GM12878 (cell line): ENCODE measurements around the gene NRM.

Experiments
- BRCA1 ChIP-seq: IDR thresholded peaks from 2 replicates; pipeline ENCODE4 v1.6.1; 2011; ENCODE audit warnings: low read depth, low read length, improper control_type of control experiment
- CTCF ChIP-seq, 3 experiments: IDR thresholded peaks in 2 of 3; conservative IDR thresholded peaks in 1 of 3; 2 replicates each; pipeline ENCODE4 v1.5.1; 2011; ENCODE audit warnings: low read depth in 3 of 3, low read length in 3 of 3, mild to moderate bottlenecking in 3 of 3, control low read depth in 2 of 3, moderate library complexity in 2 of 3, inconsistent platforms in 1 of 3, mixed read lengths in 1 of 3; ENCODE audit not compliant: control insufficient read depth in 2 of 3, insufficient read depth in 1 of 3; ENCODE audit errors: extremely low read depth in 1 of 3
- MAX ChIP-seq: IDR thresholded peaks from 2 replicates; pipeline ENCODE4 v1.6.1; 2012; ENCODE audit warnings: low read depth, low read length, improper control_type of control experiment
- NFIC ChIP-seq: IDR thresholded peaks from 2 replicates; pipeline ENCODE4 v1.6.1; 2012; ENCODE audit warnings: low read depth, mild to moderate bottlenecking, inconsistent platforms, low read length, moderate library complexity
- POLR2A ChIP-seq: IDR thresholded peaks from 2 replicates; pipeline ENCODE4 v1.6.1; 2011; ENCODE audit warnings: low read depth, mild to moderate bottlenecking, low read length
- POLR2AphosphoS2 ChIP-seq: IDR thresholded peaks from 2 replicates; pipeline ENCODE4 v1.6.1; 2011; ENCODE audit warnings: low read depth, mild to moderate bottlenecking, low read length, improper control_type of control experiment, moderate library complexity
- POLR2AphosphoS5 ChIP-seq: IDR thresholded peaks from 2 replicates; pipeline ENCODE4 v1.6.1; 2011; ENCODE audit warnings: mild to moderate bottlenecking, low read length, inconsistent platforms
- SIN3A ChIP-seq: IDR thresholded peaks from 2 replicates; pipeline ENCODE4 v1.6.1; 2012; ENCODE audit warnings: low read depth, low read length, improper control_type of control experiment

DNA sequence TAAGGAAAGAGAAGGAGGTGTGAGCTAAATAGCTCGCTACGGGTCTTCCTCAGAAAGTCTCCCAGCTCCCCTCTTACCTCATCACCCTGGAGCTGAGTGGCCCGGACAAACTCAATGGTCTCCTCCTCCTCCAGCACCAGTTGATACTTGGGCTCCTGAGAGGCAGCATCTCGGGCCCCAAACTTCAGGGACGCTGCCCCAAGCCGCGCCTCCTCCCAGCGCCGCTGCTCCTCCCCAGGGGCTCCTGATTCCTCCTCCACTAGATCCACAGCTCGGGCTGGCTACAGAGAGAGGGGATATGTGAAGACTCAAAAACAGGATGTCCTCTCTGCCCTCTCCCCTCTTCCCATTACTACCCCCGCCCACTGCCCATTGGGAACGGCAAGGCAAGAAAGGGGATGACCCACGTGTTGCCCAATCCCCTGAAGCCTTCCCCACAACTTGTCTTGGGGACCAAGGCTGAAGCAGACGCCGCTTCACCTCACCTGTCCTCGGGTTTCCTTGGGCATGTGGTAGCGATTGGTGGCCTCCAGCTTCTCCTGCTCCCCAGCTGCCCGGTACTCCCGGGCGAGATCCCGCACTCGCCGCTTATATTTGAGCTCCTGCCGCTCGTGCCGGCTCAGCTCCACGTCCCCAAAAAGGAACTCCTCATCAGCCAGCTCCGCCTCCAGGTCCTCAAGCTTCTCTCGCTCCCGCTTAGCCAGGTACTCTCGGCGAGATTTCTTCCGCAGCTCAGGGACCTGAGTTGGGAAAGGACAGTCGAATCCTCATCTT lies 25.6 kb downstream of the NRM start:
- TF ChIP-seq NFIC (no peak), CTCF (IDR thresholded peaks at IDR 0.05 in 2 of 3, conservative IDR thresholded peaks at IDR 0.05 in 1 of 3; ENCODE audit: control insufficient read depth in 2 of 3, extremely low read depth in 1 of 3, insufficient read depth in 1 of 3, low read depth in 3 of 3, low read length in 3 of 3) (no peak), POLR2A (no peak), SIN3A (no peak), MAX (no peak), POLR2AphosphoS5 (no peak), POLR2AphosphoS2 (no peak), BRCA1 (no peak)
